DMS53 (cell line): ENCODE measurements around the gene PTPN14.
"Not testable (repeated sequence)": the region's sequence is repeated elsewhere in the genome, so short reads cannot be mapped to it uniquely, and the experiment has no call there.

Experiments
- DNase-seq: peaks from one replicate; lab custom pipeline; 2025; lab: John Stamatoyannopoulos, UW

Gene PTPN14

GRCh38 chr1:214541693-214542092 lies 9.7 kb downstream of the PTPN14 start:
- no peak for DNase-seq

DNA sequence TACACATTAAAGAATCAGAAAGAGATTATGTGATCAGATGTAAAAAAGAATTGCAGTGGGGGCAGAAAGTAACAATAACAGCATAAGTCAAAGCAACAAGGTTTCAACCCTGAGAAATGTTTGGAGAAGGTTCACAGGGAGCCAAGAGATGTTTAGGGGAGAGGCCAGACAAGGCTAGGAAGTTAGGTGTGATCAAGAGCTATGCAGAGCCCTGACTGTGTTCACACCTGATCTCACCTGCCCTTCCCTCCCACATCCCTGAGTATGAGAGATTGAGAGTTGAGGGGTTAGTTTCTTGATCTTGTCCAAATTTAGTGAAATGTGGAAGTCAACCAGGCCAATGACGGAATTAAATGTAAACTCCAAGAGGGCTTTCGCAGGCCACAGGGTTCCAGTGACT lies 10.2 kb downstream of the PTPN14 start:
- no peak for DNase-seq

GRCh38 chr1:214540324-214540723 lies 11.1 kb downstream of the PTPN14 start:
- DNase-seq, result no peak

GRCh38 chr1:214538496-214538895 lies 12.9 kb downstream of the PTPN14 start:
- DNase-seq, result no peak

DNA sequence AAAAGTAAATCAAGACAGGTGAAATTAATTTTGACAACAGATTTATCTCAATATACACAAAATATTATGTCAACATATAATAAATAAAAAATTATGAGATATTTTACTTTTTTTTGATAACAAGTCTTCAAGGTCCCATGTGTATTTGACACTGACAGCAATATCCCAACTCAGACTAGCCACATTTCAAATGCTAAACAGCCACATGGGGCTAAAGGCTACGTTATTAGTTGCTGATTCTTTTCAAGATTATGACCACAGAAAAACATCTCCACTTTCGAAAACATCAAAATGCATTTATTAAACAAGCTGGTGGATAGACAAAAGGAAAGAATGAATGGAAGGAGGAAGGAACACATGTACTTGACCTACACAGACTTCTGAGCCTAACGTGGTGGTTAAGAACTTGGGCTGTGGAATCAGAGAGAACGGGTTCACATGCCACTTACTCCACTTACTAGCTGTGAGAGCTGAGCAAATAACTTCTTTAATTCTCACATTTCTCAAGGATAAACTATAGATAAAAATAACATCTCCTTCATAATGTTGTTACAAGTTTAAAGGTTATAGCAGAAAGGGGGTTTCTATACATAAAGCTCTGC lies 13.4 kb downstream of the PTPN14 start:
- DNase-seq, result no peak

DNA sequence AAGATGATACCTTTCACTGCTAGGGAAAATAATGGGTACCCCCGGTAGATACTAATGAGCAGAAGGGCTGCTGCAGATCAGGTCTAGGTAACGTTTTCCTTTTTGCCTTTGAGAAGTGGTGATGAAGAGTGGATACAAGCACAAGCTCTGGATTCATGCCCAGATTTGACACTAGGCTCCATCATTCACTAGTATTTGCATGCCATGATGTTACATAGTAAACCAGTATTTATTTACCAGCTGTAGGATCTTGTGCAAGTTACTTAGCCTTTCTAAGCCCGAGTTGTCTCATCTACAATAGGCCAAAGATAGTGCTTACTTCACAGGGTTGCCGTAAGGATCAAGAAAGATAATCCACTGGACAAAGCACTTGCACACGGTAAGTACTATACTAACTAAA lies 14.2 kb downstream of the PTPN14 start:
- DNase-seq, result peak; percentile 61

- DNase-seq, result no peak
Measured at GRCh38 chr1:214532070-214532469, 19.3 kb downstream of the PTPN14 start.

- no peak for DNase-seq
Measured at GRCh38 chr1:214525535-214526019, 25.8 kb downstream of the PTPN14 start.

DNA sequence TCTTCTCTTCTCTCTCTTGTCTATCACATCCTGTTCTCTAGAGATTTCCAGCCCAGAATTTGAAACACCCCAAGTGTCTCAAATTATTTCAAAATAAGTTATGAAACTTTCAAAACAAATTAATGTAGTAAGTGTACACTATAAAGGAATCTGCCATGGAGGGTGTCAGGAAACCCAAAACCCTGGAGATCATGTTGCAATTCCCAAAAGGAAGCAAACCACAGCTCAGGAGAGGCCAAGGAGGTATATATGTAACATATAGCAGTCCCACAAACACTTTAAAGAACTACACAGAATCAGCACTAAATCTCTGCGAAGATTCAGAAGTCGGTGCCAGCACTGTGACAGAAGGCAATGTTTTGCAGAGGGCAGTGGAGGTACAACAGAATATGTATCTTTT lies 26.6 kb downstream of the PTPN14 start:
- no peak for DNase-seq

DNA sequence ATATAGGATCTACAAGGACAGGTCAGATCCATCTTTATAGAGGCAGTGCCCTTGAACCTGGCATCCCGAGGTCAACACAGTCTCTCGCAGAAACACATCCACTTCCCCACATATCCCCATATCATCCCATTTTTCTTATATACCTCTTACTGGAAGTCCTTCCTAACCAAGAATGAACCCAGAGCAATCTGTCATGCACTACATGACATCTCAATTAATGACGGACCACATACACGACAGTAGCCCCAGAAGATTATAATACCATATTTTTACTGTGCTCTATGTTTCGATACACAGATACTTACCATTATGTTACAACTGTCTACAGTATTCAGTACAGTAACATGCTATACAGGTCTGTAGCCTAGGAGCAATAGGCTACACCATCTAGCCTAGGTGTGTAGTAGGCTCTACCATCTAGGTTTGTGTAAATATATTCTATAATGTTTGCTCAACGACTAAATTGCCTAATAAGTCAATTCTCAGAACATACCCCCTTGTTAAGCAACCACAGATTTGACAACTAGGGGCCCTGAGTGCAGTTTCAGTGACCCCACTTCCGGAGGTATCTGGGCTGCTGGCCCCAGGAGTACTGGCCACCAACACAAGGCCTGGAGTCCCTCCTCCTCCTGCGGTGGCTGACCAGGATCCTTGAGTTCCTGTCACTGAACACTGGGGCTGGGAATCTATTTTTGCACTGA lies 28.1 kb downstream of the PTPN14 start:
- DNase-seq, result no peak

- DNase-seq, result not testable (repeated sequence)
Measured at GRCh38 chr1:214521458-214521857, 29.9 kb downstream of the PTPN14 start.

GRCh38 chr1:214520544-214521165 lies 30.7 kb downstream of the PTPN14 start:
- DNase-seq, result no peak

DNA sequence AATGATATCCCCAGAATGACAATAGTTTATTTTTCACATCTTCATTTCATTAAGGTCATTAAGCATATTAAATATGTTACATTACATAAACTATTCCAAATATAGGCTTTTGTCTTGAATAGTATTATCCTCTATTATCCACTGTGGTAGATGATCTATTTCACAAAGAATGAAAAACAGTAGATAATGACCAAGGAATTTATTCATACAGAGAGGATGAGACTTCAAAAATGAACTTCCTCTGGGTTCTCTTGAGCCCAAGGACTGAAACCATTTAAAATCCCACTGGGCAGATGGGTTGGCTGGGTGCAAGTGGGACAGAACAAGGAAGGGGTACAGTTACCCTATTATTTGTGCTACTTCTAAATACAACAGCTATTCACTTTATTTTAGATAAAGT lies 33.0 kb downstream of the PTPN14 start:
- no peak for DNase-seq

DNA sequence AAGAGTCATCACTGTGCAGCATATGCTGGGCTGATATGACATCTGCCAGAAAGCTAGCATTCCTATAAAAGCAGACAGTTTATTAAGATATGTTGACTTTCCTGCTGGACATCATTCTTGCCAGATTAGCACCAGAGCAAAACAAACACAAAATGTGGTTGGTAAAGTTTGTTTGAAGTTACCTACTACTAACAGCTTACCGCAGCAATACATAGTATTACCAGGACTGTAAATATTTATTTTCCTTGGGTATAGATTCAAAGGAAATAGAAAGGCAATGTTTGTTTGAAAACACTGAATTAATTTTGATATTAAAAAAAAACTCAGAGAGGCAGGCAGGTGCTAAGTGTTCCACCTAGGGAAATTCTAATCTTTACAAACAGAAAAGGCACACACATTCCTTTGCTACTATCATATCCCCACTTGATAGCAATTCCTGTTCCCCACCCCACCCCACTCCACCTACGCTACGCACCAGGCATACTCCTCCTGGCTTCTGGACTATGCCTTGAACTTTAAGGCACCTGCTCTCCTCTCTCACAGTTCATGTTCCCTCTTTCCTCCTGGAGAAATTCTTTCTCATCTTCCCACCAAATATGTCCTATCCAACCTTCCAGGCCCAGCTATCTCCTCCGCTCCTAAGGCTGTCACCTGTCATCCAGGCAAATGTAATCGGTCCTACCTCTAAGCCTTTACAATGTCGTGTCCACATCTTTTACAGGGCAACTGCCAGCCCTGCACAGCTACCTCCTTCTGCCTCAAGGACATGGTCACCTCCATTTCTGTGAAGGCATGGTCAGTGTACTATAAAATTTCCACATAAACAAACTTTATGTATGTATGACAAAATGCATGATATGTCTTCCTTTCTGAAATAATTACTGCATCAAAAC lies 34.7 kb downstream of the PTPN14 start:
- DNase-seq, result peak; percentile 86

GRCh38 chr1:214515544-214516433 lies 35.6 kb downstream of the PTPN14 start:
- peak; percentile 73 for DNase-seq

- DNase-seq, result no peak
Measured at GRCh38 chr1:214514819-214515383, 36.5 kb downstream of the PTPN14 start.

GRCh38 chr1:214514032-214514818 lies 37.2 kb downstream of the PTPN14 start:
- no peak for DNase-seq

DNA sequence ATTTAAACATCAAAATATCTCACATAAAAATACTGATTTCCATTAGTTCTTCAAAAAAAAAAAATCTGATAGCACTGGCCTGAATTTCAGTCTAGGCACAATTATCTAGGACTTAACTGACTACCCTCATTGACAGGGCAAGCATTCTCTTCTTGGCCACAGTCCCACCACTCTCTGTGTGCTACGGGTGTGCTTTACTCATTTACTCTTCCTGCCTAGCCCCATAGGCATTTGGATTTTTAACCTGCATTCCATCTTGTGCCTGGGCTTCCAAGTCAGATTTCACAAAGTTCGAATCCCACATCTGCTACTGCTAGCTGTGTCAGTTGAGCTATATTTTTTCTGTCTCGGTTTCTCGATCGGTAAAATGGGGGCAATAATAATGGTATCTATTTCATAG lies 38.0 kb downstream of the PTPN14 start:
- no peak for DNase-seq

- DNase-seq, result no peak
Measured at GRCh38 chr1:214511639-214511998, 39.8 kb downstream of the PTPN14 start.
